ENCODE data around the gene ZNF219. TPM values are rescaled to one million over a fixed set of nuclear protein-coding genes. Genes with fewer than 3 reads are reported as not detected.

ZNF219 gene
- total RNA-seq, 1 experiment from 2014 or later: 19.9 TPM

GRCh38 chr14:21084396-21084795, 14.1 kb downstream of the ZNF219 start:
- TF ChIP-seq SIN3A (IDR thresholded peaks at IDR 0.05; ENCODE audit: borderline replicate concordance, insufficient read depth, low read depth, low read length) (no peak), CTCF (IDR thresholded peaks at IDR 0.05) (no peak), POLR2AphosphoS5 (IDR thresholded peaks at IDR 0.05; ENCODE audit: low read depth, low read length) (no peak), TCF7L2 (IDR thresholded peaks at IDR 0.05; ENCODE audit: low read depth, low read length) (no peak), REST (IDR thresholded peaks at IDR 0.05; ENCODE audit: insufficient read depth in 1 of 2, low read depth in 2 of 2, low read length in 1 of 2) (no peak)
- Histone ChIP-seq H3K27ac (ENCODE audit: low read length) (no peak overlapping the region), H3K4me1 (ENCODE audit: control insufficient read depth, insufficient read depth, low read length) (no peaks in the 10 kb centered on the region), H3K9me3 (ENCODE audit: control insufficient read depth, insufficient read depth, low read depth, low read length) (no peaks in the 10 kb centered on the region), H3K27me3 (ENCODE audit: control insufficient read depth, insufficient read depth, low read length) (no peaks in the 10 kb centered on the region), H3K4me3 (ENCODE audit: low read depth in 2 of 2, low read length in 2 of 2) (no peak overlapping the region), H3K36me3 (ENCODE audit: control insufficient read depth, insufficient read depth, low read length) (no peaks in the 10 kb centered on the region)
- ChIA-PET POLR2A (no interaction called here), CTCF (no interaction called here)
- ATAC-seq (no peak), DNase-seq (ENCODE audit: low read depth, low spot score) (no peak)
- BruUV-seq (replicated peaks): no TSS peak
- in situ Hi-C loops (cut with HindIII; ENCODE audit: low pct_unique_long_range_greater_than_20kb, low sequenced_read_pairs): no loop called here
- intact Hi-C loops (cut with micrococcal nuclease; ENCODE audit: unreplicated experiment): no loop called here

- no peak for DNase-seq (ENCODE audit: low read depth, low spot score)
- CTCF ChIA-PET: interaction anchor here (0.6 kb wide), 1 partner anchor 86 kb away, joined by 14 read pairs; no protein-coding TSS in a partner anchor
- ATAC-seq: no peak
- Histone ChIP-seq H3K4me1 (ENCODE audit: control insufficient read depth, insufficient read depth, low read length) (no peaks in the 10 kb centered on the region), H3K9me3 (ENCODE audit: control insufficient read depth, insufficient read depth, low read depth, low read length) (no peaks in the 10 kb centered on the region), H3K27me3 (ENCODE audit: control insufficient read depth, insufficient read depth, low read length) (no peaks in the 10 kb centered on the region), H3K4me3 (ENCODE audit: low read depth in 2 of 2, low read length in 2 of 2) (no peak overlapping the region), H3K27ac (ENCODE audit: low read length) (no peak overlapping the region), H3K36me3 (ENCODE audit: control insufficient read depth, insufficient read depth, low read length) (no peaks in the 10 kb centered on the region)
- no peak for TF ChIP-seq CTCF (IDR thresholded peaks at IDR 0.05)
- no peak for TF ChIP-seq SIN3A (IDR thresholded peaks at IDR 0.05; ENCODE audit: borderline replicate concordance, insufficient read depth, low read depth, low read length)
- TF ChIP-seq REST (IDR thresholded peaks at IDR 0.05; ENCODE audit: insufficient read depth in 1 of 2, low read depth in 2 of 2, low read length in 1 of 2): no peak
- no peak for TF ChIP-seq POLR2AphosphoS5 (IDR thresholded peaks at IDR 0.05; ENCODE audit: low read depth, low read length)
- intact Hi-C loops (cut with micrococcal nuclease; ENCODE audit: unreplicated experiment) (no loop called here), in situ Hi-C loops (cut with HindIII; ENCODE audit: low pct_unique_long_range_greater_than_20kb, low sequenced_read_pairs) (no loop called here)
- no TSS peak for BruUV-seq (replicated peaks)
- POLR2A ChIA-PET: no interaction called here
These were observed 14.7 kb downstream of the ZNF219 start for GRCh38 chr14:21083565-21084325.

Measured in Panc1 (cell line).